Measurements from ENCODE around the gene SLAMF9.
"Not testable (repeated sequence)": the region's sequence is repeated elsewhere in the genome, so short reads cannot be mapped to it uniquely, and the experiment has no call there.

SLAMF9 gene

DNA sequence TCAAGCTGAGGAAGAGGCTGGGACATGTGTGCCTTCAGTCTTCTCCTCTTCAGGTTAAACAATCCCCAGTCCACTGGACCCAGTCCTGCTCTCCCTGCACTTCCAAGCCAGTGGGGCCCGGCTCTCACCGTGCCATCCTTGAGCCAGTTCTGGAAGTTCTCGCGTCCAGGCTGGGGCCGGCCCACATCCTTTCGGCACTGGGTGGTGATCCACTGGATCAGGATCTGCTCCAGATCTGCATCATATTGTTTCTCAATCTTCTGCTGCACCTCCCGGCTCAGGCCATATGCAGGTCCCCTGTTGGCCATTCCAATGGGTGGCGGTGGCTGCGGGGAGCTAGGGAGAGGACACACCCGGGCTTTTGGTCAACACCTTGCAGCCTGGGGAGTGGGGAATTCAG is 33.8 kb downstream of the SLAMF9 start:
- DNase-seq (ENCODE audit: low read depth): no peak

DNA sequence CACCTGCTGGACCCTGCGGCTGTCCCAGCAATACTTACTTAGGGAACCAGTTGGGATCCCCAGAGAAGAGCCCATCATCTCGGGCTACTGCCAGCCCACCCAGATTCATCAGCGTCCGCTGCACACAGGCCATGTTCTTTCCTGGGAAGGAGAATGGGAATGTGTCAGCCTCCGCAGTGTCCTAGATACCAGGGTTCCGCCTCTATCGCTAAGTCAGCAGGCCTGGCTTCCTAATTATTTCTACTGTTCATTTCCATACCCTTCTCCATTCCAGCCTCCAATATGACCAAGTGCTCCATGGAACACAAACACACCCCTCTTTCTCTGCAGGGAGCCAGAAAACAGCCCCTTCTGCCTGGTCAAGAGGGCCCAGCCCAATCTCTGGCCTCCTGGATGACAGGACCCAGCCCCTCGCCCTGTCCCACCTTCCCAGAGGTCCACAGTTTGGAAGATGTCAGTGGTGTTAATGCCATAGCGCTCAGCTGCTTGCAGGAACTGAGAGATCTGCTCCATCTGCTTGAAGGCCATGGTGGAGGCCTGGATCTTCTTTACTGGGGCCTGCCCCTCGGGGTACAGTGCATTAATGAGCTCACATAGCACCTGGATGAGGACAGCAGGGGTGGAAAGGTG is 34.7 kb downstream of the SLAMF9 start:
- no peak for DNase-seq (ENCODE audit: low read depth)

DNA sequence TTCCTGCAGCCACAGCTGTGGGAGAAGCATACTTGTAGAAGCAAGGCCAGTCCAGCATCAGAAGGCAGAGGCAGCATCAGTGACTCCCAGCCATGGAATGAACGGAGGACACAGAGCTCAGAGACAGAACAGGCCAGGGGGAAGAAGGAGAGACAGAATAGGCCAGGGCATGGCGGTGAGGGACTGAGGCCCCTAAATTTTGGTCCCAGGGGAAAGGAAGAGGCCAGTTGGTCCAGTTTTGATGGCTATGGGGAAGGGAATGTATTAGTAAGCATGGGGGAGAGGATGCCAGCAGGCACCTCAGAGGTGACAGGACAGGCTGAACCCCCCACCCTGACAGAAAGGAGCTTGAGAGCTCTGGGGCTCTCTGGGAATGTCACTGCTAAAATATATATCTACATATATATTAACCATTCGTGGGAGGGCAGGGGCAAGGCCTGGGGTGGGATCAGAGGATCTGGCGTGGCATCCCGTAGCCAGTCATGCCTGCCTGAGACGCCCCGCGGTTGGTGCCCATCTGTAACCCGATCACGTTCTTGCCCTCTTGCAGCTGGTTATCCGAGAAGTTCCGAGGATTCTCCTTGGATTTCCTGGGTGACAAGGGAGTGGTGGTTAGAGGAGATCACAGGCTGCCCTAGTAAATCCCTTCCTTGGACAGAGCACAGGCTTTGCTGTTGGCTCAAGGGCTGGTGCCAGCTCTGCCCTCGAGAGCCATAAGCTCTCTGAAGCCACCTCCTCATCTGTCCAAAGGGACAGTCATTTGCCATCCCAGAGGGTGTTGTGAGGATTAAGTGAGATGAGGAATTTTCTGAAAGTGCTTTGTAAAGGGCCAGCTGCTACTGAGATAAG is 35.5 kb downstream of the SLAMF9 start:
- no peak for DNase-seq (ENCODE audit: low read depth)

DNA sequence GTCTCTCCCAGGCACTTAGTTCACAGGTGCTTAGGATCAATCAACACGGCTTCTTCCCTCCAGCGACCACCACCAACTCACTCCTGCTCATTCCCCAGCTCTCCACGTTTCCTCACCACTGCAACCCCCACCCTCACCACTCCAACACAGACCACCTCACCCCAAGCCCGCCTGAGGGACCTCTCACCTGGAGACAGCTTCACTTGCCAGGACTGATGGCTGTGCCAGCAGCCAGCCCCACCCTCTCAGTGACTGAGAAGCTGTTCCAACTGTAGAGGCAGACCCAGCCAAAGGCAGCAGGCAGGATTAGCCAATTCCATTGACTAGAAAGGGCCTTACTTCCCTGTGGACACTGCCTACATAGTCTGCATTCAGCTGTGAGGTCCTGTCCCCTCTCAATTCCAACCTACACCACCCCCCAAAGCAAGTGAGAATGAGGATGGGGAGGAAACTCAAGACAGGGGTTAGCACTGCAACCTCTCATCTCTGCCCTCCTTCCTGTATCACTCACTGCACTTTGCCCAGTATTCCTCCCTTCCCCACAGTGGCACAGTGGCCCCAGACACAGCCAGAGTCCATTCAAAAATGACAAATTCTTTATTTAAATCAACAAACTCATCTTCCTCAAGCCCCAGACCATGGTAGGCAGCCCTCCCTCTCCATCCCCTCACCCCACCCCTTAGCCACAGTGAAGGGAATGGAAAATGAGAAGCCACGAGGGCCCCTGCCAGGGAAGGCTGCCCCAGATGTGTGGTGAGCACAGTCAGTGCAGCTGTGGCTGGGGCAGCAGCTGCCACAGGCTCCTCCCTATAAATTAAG is 36.3 kb downstream of the SLAMF9 start:
- DNase-seq (ENCODE audit: low read depth): no peak

DNA sequence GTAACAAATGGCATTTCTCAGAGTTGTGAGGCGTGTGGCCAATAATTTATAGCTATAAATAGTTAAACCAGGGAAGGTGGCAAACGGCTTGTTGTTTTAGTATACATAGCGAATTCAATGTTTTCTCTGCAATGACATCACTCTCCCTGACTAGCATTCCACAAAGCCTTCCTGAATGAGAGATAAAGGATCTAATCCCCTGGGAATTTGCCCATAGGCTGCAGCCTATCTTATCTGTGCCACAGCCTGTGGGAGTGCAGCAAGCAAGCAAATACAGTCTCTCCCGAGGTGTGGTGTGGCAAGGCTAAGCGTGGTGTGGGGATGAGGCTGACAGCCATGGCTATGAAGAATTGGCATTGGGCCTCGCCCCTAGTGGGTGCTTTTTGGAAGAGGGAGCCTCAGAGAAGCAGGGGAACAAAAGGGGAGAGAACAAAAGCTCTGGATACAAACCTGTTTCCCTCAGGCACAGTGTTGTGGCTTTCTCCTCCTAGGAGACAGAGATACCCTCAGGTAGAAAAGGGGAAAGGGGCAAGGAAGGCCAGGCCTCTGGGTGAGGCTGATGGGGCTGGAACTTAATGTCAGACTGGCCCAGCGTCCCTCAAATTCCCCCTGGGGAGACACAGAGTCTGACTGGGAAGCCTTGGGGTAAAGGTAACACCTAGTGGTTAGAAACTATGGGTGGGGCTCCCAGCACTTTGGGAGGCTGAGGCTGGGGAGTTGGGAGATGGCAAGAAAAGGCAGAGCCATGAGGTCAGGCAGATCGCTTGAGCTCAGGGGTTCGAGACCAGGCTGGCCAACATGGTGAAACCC is 37.6 kb downstream of the SLAMF9 start:
- DNase-seq (ENCODE audit: low read depth): no peak

DNA sequence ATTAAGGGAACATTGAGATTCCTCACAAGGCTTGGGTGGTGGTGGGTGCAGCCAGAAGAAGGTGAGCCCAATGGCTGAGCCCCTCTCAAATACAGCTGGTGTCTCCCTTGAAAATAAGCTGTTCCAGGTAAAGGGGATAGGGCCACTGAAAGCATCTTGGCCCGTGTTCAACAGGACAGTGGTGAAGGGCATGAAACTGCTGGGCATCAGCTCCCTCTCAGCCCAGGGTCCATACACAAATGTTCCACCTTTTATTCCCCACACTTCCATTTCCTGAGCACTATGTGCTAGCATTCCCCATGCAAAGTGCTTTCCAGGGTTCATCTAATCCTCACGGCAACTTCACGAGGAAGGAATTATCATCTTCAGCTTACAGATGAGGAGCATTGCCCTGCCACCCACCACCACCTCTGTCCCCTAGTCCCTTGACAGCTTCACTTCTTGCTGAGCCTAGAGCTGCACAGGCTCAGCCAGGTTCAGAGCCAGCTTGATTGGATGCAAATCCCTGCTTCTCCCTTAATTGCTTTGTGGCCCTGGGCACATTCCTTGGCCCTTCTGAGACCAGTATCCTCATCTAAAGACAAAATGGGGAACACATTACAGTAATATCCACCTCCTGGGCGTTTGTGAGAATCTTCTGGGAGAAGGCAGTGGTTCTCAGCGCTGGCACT is 38.3 kb downstream of the SLAMF9 start:
- no peak for DNase-seq (ENCODE audit: low read depth)

DNA sequence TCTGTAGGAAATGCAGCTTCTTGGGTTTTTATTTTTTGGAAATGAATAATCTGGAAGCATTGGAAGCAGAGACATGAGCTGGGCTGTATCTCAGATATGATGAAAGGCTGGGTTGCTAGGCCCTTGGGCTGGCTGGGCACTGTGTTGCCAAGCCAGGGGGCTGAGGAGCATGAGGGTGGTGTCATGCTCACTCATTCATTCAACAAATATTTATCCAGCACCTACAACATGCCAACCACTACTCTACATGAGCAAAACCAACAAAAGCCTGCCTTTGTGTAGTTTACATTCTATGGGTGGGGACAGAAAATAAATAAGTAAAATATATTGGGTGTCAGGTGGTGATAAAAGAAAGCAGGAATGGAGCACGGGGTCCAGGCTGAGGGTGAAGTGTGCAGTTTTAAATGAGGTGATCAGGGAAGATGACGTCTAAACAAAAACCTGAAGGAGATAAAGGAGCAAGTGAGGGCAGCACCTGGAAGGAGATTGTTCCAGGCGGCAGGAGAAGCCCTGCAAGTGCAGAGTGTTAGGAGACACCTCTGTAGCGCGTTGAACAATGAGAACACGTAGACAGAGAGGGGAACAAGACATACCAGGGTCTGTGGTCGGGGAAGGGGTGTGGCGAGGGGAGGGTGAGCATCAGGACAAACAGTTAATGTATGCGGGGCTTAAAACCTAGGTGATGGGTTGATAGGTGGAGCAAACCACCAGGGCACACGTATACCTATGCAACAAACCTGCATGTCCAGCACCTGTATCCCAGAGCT is 39.6 kb downstream of the SLAMF9 start:
- DNase-seq (ENCODE audit: low read depth): no peak

DNA sequence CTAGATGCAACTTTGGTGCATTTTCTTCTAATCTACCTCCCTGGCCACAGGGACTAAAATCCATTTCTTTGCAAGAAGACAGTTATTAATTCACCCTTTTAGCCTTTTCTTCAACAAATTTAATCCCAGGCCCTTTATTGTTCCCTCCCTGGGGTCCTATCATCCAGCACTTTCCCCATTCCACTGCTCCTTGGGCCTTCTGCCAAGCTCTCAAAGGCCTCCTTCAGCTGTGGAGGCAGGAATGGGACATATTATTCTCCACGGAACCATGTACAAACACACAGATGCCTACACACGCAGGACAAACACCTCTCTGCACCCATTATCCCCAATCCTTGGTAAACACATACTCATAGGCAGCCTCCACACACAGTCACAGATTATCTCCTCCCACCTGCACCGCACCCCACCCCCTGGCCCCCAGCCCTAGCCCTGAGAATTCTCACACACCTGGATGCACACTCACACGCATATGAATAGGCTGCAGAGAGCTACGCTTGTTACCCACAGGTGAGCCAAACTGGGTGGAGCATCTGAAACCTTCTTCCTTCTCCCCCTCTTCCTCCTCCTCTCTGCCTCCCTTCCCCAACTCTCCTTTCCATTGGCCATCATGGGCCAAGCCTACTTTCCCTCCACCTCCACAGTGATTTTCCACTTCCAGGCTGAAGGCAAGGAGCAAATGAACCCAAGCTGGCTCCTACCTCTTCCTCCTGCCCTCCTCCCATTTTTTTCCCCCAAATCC is 40.4 kb downstream of the SLAMF9 start:
- DNase-seq (ENCODE audit: low read depth): no peak

DNA sequence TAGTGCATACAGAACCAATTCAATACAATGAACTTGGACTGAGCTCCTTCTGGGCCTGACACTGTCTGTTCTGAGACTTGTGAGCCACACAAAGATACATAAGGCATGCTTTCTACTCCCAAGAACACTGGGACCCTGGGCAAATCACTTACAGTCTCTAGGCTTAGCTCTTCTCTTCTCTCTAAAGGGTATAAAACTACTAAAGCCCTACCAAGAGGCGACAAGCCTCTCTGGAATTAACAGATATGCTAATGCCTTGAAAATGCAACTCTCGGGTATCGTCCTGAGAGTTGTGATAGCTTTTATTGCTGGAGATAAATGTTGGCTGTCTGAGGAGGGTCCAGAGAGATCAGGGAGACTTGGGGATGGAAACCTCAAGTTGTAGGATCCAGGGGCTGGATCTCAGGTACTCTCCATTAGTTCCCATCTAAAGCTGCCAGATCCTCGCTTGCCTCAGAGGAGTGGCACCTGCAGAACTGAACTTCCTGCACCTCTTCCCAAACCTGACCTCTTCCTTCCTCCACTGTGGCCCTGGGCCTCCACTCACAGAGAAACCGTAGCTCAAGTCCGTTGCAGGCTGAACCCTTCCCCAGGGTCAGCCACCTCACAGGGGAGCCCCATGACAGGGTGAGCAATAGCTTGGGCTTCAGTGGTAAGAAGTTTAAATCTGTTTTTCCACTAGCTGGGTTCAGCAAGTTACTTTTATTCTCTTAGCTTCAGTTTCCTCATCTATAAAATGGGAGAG is 42.5 kb downstream of the SLAMF9 start:
- DNase-seq (ENCODE audit: low read depth): no peak

DNA sequence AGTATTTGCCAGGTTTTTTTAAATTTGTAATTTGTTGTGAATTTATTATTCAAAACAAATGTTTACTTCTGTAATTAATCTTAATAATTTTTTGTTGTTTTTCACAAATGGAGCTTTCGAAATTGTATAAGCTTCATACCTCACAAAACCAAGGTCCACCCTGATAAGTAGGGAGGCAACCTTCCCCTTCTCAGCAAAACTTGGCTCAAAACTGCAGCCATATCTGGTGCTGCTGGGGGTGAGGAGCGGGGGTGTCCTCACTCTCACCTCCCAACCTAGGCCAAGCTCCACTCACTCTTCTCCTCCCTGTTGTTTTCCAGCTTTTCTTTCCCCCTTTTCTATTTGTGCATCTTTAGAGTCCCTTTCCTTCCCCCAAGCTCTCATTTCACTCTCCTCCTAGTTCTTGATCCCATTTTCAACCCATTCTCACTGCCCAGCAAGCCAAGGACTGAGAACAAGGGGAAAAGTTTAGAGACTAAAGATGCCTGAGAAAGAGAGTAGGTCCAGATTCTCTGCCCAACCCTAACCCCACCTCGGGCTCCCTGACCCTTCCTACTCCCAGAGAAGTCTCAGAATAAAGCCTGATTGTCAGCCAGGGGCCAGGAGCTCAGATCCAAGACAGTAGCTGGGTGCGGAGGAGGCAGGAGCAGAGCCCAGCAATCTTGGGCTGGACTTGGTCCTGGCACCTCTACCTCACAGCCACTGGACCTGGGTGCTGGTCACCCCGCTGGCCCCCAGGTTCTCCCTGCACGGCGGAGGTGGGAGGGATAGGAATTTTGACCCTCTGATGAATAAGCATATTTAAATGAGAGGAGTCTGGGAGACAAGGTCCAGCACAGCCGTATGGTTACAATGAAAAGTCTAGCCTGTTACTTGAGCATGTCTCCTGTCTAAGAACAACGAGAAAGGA is 45.8 kb downstream of the SLAMF9 start:
- DNase-seq (ENCODE audit: low read depth): no peak

DNA sequence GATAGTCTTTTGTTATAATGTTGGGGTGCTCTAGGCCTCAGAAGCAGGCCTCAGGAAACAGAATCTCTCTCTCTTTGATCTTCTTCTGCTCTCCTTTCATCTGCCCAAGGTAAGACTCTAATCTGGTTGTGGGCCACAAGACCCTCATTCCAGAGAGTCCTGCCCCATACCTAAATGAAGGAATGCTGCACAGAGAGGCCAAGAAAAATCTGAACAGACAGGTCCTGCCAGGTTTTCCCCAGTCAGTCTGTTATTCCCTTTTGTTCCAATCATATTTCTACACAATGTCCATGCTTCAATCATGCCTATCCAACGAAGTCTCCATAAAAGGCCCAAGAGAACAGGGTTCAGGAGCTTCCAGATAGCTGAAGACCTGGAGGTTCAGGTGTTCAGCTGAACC is 47.1 kb downstream of the SLAMF9 start:
- DNase-seq (ENCODE audit: low read depth): no peak

DNA sequence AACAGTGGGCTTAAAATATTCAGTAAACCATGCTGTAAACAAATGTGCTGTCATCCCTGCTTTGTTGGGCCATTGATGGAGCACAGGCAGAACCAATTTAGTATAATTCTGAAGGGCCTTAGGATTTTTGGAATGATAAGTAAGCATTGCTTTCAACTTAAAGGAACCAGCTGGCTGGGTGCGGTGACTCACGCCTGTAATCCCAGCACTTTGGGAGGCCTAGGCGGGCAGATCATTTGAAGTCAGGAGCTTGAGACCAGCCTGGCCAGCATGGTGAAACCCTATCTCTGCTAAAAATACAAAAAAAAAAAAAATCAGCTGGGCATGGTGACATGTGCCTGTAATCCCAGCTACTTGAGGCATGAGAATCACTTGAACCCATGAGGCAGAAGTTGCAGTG is 50.0 kb downstream of the SLAMF9 start:
- not testable (repeated sequence) for DNase-seq (ENCODE audit: low read depth)

DNA sequence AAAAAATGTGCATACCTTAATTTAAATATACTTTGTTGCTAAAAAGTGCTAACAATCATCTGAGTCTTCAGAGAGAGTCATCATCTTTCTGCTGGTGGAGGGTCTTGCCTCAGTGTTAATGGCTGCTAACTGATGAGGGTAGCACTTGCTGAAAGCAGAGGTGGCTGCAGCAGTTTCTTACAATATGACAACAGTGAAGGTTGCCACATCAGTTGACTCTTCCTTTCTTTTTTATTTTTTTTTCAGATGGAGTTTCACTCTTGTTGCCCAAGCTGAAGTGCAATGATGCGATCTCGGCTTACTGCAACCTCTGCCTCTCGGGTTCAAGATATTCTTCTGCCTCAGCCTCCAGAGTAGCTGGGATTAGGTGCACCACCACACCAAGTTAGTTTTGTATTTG is 51.5 kb downstream of the SLAMF9 start:
- DNase-seq (ENCODE audit: low read depth): no peak
